ENCODE data around the gene KANSL2.
A peak's percentile ranks its signal among the peaks of the same experiment; 100 is the strongest.
"Not testable (repeated sequence)": the region's sequence is repeated elsewhere in the genome, so short reads cannot be mapped to it uniquely, and the experiment has no call there.

Gene KANSL2, protein sequence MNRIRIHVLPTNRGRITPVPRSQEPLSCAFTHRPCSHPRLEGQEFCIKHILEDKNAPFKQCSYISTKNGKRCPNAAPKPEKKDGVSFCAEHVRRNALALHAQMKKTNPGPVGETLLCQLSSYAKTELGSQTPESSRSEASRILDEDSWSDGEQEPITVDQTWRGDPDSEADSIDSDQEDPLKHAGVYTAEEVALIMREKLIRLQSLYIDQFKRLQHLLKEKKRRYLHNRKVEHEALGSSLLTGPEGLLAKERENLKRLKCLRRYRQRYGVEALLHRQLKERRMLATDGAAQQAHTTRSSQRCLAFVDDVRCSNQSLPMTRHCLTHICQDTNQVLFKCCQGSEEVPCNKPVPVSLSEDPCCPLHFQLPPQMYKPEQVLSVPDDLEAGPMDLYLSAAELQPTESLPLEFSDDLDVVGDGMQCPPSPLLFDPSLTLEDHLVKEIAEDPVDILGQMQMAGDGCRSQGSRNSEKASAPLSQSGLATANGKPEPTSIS

DNA sequence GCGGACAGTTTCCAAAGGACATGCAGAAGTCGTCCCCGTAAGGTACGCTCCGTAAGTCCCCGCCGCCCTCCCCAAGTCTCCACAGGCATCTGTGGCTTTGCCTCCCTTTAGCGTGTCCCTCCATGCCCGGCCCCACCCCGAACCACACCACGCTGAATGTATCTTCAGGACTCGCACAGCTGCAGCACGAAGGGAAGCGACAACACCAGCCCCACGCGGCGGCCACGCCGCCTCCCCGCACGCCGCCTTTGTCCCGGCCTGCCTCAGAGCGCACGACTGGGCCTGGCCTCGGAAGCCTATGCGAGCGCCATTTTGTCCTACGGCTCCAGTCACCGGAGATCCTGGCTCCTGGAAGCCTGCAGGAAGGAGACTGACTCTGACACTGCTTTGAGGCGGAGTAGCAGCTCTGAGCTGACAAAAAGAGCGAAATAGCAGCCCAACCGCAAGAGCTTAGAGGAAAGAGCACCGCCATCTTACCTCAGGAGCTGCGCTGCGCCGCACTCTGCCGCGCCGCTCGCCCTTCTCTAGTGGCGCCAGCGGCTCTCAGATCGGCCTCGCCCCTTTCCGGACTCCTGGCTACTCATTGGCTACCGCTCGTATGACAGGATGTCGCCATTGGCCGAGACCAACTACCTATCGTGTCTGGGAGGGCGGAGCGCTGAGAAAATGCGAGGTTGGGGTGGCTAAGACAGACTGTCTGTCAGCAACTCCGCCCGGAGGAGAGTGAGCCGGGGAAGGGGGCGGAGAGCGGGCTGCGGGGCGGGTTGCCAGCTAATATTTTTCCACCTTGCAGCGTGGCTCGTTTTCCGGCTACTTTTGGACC is at the start of gene KANSL2:
KANSL2 (minus strand) TSS at position 529 of the 823 bp plus-strand sequence. CDS start 606 bp downstream, outside the sequence.
- peak; percentile 96 for DNase-seq

DNA sequence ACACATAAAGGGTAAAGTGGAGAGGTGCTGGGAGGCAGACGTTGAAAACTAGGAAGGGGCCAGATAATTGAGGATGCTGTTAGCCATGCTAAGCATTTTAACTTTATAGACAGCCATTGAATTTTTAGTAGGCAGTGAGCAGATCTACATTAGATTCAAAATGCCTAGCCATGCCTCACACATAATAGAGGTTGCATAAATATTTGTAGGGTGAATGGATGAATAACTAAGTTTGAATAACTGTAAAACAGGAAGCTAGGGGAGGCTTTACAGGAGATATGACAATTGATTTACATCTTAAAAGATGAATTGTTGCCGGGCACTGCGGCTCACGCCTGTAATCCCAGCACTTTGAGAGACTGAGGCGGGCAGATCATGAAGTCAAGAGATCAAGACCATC is 46.8 kb upstream of the KANSL2 start:
- no peak for DNase-seq

DNA sequence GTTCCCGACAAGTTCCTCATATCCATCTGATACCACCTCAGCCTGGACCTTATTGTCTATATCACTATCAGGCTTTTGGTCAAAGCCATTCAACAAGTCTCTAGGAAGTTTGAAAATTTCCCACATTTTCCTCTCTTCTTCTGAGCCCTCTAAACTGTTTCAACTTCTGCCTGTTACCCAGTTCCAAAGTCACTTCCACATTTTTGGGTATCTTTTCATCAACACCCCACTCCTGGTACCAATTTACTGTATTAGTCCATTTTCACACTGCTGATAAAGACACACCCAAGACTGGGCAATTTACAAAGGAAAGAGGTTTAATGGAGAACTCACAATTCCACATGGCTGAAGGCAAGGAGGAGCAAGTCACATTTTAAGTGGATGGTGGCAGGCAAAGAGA is 38.7 kb upstream of the KANSL2 start:
- not testable (repeated sequence) for DNase-seq

DNA sequence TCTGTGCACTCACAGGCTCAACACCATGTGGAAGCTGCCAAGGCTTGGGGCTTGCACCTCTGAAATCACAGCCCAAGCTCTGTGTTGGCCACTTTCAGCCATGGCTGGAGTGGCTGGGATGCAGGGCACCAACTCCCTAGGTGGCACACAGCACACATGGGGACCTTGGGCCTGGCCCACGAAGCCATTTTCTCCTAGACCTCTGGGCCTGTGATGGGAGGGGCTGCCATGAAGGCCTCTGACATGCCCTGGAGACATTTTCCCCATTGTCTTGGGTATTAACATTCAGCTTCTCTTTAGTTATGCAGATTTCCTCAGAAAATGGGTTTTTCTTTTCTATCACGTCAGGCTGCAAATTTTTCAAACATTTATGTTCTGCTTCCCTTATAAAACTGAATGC is 38.1 kb upstream of the KANSL2 start:
- DNase-seq = not testable (repeated sequence)

DNA sequence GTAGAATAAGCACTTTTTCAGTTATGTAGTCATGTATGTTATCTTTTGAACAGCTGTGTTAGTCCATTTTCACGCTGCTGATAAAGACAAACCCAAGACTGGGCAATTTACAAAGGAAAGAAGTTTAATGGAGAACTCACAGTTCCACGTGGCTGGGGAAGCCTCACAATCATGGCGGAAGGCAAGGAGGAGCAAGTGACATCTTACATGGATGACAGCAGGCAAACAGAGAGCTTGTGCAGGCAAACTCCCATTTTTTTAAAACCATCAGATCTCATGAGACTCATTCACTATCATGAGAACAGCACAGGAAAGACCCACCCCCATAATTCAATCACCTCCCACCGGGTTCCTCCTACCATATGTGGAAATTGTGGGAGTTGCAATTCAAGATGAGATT is 37.0 kb upstream of the KANSL2 start:
- DNase-seq = not testable (repeated sequence)

DNA sequence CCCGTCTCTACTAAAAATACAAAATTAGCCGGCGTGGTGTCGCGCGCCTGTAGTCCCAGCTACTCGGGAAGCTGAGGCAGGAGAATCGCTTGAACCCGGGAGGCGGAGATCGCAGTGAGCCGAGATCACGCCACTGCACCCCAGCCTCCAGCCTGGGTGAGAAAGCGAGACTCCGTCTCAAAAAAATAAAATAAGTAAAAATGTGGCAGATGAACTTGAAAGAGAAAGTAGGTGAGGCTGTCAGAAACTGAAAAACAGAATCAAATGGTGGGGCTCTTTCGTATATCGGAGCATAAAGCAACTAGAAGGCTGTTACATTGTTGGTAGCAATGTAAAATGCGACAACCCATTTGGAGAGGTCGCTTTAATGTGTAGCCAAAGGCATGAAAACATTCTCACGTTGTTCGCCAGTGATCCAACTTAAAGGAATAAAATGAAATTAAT is 35.2 kb upstream of the KANSL2 start:
- no peak for DNase-seq

DNA sequence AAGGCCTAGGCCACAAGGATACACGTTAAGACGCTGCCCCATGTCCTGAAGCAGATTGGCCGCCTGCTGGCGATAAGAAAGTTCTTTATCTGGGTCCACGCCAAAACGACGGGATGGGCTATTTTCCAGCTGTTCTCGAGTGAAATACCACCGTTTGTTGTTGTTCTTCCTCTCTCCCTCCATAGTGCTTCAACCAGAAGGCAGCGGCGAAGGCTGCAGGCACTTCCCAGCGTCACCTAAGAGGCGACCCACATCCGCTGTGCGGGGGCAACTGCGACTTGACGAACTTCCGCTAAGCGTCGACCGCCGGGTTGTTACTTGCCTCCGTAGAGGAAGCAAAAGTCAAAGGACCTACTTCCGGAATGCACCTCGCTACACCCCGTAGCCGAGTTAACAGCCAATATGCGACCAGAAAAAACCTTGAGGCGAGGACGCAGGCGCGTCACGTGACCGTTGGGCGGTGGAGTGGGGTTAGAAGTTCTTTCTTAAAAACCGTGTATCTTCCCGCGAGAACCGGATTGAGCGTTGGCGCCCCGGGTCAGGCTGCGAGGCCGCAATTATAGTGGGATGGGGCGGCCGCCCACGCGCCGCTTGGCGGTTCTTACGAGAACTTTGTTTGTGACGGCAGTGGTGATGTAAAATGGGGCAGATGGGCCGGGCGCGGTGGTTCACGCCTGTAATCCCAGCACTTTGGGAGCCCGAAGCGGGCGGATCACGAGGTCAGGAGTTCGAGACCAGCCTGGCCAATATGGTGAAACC is 34.6 kb upstream of the KANSL2 start, which contains the start of gene CCNT1:
CCNT1 (minus strand) TSS at position 215 of the 759 bp plus-strand sequence; CDS start at position 183, 32 bp downstream.
- peak; percentile 100 for DNase-seq

DNA sequence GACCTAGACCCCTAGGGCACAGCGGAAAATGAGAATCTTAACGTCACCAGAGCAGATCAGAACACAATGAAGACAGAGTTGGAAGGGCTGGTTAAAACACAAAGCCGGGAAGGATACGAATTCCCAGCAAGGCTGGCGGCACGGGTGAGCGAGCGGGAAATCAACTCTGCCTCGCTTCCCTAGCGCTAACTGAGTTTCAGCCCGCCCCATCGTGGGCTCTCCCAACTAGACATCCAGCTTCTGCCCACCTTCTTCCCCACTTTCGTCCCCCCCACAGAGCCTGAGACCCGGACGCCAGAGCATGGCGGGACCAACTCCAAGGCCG is 34.1 kb upstream of the KANSL2 start:
- no peak for DNase-seq

DNA sequence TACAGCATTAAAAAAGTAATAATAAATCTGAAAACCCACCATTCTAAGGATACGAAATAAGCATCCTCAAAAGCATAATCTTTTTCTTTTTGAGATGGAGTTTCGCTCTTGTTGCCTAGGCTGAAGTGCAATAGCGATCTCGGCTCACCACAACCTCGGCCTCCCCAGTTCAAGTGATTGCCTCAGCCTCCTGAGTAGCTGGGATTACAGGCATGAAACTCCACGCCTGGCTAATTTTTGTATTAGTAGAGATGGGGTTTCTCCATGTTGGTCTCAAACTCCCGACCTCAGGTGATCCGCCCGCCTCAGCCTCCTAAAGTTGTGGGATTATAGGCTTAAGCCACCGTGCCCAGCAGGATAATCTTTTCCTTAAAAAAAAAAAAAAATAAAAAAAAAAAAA is 30.2 kb upstream of the KANSL2 start:
- DNase-seq = no peak

DNA sequence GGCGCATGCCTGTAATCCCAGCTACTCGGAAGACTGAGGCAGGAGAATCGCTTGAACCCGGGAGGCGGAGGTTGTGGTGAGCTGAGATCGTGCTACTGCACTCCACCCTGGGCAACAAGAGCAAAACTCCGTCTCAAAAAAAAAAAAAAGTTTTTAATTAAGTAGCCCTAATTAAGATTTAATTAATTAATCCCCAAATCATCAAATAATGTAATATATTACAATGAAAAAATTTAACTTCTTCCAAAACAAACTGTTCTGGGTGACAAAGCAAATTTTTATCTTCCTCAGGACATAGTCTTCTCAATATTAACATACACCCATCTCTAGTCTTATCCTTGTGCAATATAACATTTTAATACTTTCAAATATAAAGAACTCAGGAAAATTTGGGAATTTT is 16.8 kb upstream of the KANSL2 start:
- not testable (repeated sequence) for DNase-seq

DNA sequence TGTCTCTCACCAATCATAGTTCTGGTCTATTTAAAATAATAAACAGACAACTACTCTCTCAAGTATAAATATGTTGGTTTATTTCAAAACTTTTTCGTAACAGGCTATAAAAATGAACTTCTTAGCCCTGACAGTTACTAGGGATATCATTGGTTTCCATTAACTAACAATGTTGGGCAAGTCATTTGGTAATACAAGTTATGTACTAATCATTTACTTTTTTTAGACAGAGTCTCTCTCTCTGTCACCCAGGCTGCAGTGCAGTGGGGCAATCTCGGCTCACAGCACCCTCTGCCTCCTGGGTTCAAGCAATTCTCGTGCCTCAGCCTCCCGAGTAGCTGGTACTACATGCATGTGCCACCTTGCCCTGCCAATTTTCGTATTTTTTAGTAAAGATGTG is 14.6 kb upstream of the KANSL2 start:
- no peak for DNase-seq

DNA sequence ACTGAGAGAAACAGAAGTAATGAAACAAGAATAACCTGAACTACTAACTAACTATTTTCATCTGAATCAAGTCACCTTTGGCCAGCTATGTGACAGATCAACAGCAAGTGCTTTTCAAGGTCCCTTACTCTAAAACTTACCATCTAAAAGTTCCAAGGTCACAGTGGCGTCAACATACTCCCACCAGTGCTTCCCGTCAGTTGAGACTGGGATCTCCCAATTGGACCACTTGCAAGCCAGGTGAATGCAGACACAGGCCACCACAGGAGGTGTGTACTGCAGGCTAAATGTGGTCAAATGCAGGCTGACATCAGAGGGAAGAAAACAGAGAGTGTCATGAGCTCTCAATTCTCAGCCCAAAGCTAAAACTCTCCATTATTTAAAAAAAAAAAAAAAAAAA is 13.8 kb upstream of the KANSL2 start:
- no peak for DNase-seq

DNA sequence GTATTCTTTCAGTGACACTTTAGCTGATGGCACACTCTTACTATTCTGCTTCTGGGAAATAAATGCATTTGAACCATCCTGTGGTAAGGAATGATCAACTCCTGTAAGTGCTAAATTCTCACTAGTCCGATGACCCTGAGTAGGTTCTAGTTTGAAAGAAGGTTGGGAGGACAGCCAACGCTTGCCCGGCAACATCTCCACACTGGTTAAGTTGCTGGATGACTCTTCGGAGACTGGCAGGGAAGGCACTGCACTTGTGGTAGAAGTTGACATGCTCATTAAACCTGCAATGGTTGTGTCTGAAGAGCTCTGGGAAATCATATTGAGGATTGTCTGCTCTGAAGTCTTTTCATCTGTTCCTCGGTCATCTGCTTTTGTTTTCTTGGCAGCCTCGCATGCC is 12.0 kb upstream of the KANSL2 start:
- DNase-seq = no peak

DNA sequence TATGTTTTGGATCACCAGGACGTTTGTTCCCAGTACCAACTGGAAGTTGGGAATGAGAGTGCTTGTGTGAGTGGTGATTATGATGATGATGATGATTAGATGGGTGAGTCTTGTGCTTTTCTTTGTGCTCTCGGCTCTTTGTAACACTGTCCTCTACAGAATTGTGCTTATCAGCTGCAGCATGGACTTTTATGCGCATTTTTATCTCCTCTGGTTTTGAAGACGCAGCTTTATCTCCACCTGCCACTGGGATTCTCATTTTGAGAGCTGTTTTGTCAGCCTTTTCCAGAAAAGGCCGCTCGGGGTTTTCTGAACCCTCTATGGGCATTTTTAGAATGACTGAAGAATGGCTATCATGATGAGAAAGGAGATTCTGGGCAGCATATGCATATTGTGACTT is 11.5 kb upstream of the KANSL2 start:
- no peak for DNase-seq

DNA sequence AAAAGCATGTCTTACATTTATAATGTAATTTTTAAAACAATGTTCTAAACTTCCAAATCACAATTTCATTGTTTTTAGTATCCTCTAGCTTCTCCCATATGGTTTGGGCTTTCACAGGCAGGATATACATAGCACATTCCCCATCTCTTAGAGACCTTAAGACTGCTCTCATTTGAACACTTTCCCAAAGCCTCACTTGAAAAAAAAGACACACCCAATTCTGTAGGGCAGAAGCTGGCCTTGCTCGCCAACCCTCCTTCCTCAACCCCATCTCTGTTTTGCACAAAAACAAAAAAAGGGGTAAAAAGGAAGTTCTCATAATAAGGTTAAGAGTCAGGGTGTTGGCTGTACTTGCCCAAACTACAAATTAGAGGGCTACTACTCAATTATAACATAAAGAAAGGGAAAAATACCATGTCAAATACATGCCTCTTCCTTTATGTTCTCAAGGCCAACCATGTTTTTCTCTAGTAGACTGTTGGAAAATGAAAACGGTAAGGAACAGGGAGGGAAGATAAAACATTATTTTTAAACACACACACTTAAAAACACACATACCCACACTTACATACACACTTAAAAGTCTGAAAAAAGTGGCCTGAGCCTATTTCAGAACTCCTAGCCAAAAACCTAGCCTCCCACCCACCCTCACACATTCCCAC is 9.9 kb upstream of the KANSL2 start:
- DNase-seq = no peak

DNA sequence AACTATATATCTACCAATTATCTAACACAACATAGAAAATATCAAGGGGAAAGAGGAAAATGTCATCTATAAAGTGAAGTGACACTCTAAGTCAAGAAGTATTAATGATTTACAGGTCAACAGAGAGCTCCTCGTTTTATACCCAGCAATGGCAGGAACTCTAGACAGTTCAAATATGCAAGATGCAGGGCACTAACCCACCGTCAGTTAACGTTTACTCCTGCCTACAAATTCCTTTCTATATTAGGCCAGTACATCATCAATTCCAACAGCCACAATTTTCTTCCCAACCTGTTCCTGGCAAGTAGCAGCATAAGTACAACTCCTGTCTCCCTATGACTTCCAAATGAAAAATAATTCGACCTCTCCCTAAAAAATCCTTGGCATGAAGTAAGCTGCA is 9.0 kb upstream of the KANSL2 start:
- no peak for DNase-seq

DNA sequence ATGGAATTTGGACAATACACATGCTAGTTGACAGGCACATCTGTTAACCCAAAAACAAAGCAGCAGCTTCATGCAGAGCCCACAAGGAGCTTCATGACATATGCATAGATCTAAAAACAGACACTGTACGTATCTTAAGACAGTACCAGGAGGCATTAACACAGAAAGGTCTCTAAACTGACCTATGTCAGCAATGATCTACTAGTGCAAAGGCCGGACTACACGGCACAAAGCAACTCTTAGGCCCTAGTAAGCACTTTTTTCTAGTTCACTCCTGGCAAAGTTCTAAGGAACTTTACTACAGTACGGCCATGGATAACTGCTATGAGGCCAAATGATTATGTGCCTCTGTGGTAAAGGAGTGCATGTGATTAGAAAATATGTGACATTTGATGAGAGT is 8.4 kb upstream of the KANSL2 start:
- DNase-seq = no peak

DNA sequence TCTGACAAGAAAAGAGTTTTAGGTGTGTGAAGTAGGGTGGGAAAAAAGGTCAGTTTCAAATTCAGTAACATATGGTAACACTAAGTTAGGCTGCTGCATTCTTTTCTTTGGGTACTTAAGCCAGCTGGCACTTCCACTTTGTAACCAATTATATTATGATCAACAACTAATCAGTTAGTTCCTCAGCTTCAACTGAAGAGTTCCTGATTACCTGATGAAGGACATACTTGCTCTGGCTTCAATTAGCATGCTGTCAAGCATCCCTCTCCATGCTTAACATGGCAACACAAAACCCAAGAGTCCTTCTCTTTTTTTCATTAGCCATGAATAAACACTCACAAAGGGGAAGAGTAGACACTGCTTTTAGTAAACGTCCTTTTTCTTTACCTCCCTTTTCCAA is 6.8 kb upstream of the KANSL2 start:
- no peak for DNase-seq

DNA sequence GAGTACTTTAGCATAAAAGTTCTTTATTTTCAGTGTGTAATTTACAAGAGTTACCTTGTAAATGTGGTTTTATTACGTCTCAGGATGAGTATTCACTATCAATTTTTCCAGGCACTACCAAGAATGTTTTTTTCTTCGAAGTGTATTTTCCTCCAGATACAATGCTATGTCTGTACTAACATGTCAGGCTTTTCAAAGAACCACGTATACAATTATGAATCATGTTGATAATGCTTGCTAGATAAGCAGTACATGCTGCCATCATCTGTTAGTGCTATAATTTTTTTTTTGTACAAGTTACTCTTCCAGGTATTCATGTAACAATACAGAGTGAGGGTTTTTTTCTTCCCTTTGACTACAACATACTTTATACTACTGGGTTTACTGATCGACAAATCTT is 5.6 kb upstream of the KANSL2 start:
- DNase-seq = no peak

DNA sequence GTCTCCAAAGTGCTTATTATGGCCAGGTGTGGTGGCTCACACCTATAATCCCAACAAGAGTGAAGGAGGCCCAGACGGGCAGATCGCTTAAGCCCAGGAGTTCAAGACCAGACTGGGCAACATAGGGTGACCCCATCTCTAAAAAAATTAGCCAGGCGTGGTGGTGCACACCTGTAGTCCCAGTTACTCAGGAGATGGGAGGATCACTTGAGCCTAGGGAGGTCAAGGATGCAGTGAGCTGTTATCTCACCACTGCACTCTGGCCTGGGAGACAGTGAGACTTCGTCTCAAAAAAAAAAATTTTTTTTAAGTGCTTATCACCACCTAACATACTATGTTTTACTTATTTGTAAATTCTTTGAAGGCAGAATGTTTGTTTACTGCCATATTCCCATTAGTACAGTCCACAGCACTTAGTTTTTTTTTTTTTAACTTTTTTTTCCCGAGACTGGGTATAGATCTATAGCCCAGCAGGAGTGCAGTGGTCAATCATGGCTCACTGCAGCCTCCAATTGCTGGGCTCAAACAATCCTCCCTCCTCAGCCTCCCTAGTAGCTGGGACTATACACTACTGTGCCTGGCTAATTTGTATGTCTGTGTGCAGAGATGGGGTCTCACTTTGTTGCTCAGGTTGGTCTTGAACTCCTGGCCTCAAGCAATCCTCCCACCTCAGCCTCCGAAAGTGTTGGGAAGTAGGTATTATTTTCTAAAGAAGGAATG is 4.7 kb upstream of the KANSL2 start:
- DNase-seq = no peak

DNA sequence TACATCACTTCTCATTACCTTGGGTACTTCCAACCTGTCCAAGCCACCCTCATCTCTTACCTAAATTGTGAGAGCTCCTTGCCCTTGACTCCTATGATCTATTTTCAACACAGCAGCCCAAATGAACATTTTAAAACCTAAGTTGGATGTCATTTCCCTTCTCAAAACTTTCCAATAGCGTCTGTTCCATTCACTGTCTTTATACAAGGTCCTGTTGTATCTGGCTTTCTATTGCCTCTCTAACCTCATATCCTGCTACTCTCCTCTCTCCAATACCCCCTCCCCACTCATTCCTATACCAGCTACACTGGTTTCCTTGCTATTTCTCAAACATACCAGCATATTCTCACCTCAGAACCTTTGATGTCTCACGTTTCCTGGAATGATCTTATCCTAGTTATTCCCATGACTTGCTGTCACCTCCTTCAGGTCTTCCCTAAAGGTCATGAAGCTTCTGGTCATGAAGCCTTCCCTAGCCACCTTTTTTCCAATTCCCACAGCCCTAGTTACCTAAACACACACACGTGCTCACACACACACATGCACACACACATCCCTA is 4.1 kb upstream of the KANSL2 start:
- DNase-seq = no peak

DNA sequence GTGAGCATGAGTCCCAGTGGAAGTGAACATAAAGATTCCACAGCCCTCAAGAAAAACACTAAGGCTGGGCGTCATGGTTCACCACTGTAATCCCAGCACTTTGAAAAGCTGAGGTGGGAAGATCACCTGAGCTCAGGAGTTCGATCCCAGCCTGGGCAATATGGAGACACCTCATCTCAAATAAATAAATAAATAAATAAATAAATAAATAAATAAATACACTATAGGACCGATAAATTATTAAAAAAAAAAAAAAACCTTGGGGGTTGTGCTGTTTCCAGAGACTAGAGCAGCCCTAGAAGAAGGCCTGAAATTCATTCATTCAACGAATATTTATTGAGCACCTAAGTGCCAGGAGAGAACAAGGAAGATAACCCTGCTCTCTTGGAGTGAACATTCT is 1.5 kb upstream of the KANSL2 start:
- DNase-seq = no peak

Data from CD4-positive, alpha-beta T cell treated with Interferon gamma for 1 hour (primary cell).